T47D (cell line): Measurements from ENCODE around the gene NOXA1.
A peak's percentile ranks its signal among the peaks of the same experiment; 100 is the strongest.

Source experiments
- DNase-seq, 2 experiments: peaks; one replicate each; pipeline versions ENCODE4 v3.0.0 to v3.0.0-alpha.2; 2011 to 2012; ENCODE audit warnings: low read depth in 1 of 2, low spot score in 1 of 2
- JUND ChIP-seq: IDR thresholded peaks from 2 replicates; pipeline ENCODE4 v1.6.1; 2012; ENCODE audit warnings: low read depth
- in situ Hi-C: cut with HindIII; loops from 2 replicates; pipeline ENCODE4 v1.10.0; 2016; ENCODE audit warnings: low sequenced_read_pairs, low pct_unique_long_range_greater_than_20kb

Gene NOXA1

GRCh38 chr9:137482094-137482781 is 59.0 kb downstream of the NOXA1 start:
- in situ Hi-C loops = no loop called here
- DNase-seq = peak; percentile 83 to 97
- no peak for TF ChIP-seq JUND
